ENCODE results near the gene CIRBP.

- TF ChIP-seq CTCF (IDR thresholded peaks at IDR 0.05) (no peak), POLR2A (IDR thresholded peaks at IDR 0.05) (no peak)
Observed at GRCh38 chr19:1263188-1263587, 5.9 kb upstream of the CIRBP start.
